GM04504 (cell line): ENCODE measurements around the gene SNAP25.

Experiments used
- DNase-seq: peaks from one replicate; pipeline ENCODE4 v3.0.0-alpha.2; 2012; ENCODE audit warnings: low read depth

The SNAP25 gene

DNA sequence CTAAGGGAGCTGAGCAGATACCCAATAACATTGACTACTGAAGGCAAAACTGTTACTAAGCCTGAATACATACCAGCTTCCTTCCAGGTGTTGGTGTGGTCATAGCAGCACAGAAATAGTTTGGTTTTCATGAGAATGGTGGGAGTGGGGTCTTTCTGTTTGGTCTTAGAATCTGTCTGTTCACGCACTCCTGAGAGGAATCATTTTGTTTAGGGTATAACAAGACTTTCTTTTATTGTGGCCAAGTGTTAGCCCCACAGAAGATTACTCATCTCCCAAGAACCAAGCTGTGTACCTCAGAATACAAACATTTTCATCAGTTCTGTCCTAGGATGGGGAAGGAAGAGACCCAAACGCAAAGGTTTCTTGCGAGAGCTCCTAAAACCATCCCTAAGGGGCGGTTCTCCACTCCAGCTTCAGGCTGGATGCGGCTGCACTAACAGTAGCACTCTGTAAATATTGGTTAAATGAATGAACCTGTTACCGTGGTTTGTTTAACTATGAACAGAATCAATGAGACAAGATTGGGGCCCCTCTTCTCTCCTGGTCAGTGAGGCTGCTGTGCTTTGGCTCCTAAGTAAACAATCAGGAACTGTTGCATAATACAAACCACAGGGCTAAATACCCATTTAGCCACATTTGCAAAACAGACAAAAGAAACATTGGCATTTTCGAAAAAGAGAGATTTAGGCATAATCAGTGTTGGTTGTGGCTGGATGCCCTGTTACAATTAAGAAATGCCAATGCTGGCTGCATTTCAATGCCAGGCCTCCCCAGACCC is 44.9 kb downstream of the SNAP25 start:
- DNase-seq = no peak

GRCh38 chr20:10264166-10264558 is 45.5 kb downstream of the SNAP25 start:
- DNase-seq = no peak

GRCh38 chr20:10268636-10269035 is 50.0 kb downstream of the SNAP25 start:
- DNase-seq = no peak

DNA sequence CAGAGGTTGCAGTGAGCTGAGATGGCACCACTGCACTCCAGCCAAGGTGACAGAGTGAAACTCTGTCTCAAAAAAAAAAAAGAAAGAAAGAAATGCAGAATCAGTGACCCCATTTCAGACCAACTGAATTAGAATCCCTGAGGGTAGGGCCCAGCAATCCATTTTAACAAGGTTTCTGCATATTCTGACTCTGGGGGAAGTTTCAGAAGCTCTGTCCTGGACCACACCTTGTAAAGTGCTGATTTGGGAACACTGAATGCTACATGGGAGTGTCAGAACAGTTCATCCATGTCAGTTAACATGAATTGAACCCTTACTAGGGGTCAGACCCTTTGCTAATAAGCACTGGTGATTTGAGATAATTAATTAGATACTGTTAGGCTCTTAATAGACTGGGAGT is 52.0 kb downstream of the SNAP25 start:
- no peak for DNase-seq

DNA sequence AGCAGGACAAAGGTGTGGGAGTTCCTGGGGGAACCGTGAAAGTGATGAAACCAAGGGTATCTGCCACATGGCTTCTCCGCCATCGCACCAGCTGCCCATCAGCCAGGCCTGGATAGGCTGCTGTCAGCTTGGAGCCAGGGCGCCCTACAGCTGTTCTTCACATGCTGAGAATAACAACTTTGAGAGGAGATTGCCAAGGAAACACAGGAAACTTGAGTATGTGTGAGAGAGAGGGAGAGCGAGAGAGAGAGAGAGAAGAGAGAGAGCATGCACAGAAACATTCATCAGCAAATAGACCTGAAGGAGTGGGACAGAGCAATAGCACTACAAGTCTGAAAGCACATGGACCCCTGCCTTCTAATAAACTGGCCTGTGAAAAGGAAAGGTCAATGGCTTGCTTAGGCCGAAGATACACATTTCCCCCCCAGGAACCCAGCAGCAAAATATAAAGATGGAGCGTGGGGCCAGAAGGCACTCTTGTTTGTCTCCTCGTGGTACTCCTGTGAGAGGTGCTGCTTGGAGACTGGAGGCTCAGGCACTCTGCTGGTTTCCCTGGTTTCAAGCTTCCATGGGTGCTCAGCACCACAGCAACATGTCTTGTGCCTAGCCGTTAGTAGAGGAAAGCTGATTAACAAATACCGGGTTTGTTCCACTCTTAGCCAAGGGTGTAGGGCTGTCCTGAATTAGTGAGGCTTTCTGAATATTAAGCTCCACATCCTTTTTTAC is 53.0 kb downstream of the SNAP25 start:
- DNase-seq = peak; percentile 22

DNA sequence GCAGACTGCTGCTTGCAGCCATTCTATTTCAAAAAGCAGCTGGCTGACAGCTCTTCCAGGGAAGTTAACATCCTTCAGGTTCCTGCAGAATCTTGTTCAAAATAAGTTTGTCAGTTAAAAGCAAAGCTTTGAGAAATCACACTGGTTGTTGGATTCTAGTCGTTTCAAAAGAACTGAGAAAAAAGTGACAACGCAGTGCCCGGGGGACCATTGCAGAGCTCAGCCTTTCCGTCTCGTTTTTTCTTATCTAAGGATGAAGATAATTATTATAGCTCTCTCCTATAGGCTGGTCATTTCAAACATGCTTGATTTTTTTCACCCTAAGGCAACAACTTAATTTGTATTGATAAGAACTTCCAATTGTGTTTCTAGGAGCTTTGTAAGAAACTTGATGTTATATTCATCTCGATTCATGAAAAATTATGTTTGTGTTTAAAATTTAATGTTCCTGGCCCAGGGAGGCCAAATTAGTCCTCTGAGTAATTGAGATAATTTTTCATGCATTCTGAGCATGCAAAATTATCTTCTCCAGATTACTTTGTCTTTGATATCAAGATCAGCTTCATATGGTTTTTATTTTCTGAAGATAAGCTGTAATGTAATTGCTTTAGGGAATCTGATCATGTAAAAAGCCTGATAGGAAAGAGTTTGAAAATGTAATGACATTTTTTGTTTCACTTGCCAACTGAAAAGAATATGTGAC is 58.4 kb downstream of the SNAP25 start:
- no peak for DNase-seq

DNA sequence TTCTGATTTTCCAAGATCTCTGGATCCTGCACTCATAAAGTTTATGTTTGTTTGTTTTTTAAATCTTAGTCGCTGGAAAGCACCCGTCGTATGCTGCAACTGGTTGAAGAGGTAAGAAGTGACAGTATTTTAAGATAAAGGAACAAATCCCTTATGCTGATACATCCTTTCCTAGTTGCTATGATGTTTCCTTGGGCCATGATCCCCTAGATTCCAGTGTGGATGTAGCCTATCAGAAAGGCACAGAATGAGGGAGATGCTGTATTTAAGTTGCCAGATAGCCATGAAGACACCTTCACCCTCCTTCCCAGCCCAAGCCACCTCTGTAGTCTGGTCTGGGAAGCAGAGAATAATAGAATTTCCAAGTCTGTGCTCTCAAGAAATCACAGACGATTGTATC is 59.0 kb downstream of the SNAP25 start:
- no peak for DNase-seq

DNA sequence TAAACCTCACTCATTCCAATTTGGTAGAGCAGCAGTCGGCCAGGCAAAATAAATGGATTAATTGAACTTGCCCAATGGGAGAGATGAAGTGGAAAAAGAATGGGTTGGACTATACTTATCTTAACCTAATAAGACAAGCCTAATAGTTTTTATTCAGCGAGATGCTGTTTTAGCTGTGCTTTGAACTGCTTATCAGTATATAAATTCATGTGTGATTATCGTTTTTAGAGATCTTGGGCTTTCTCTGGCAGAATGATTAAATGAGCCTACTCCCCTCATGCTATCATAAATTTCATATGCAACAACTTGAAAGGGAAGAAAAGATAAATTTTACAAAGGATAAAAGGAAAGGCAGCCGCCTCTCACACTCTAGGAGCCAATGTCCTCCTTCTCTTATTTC is 59.8 kb downstream of the SNAP25 start:
- DNase-seq = no peak

DNA sequence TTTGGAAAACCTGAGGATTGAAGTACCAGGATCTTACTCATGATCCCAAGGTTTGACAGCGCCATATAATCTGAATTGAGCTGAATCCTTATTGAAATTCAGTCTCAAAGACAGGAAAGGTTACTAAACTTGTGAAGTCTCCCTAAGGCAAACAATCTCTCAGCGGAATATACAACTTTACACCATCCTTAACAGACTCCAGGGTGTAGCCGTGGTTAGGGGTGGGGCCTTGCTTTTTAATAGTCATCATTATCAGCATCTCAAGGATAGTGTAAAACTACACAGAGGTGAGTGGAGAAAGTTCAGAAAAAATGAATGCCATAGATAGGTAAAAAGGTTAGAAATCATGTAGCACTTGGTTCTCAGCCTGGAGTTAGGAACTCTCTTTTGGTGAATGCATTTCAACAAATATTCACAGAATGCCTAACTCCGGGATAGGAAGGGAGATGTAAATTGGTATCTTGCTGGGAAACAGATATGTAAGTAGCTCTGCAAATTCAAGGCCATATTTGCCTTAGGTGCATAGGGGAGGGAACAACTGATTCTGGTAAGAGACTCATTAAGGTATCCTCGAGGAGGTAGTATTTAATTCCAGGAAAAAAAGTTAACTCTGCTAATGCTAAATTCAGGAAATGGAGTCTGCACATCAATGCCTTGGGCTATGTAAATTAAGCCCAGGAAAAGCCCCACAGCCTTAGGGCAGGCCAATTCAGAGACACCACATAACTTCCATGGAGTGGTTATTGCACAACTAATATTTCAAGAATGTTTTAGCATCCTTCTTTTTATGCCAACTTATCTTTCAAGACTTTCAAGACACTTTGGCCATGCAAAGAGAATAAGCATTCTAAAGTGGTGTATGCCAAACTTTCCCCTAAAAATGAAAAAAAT is 61.6 kb downstream of the SNAP25 start:
- no peak for DNase-seq

- no peak for DNase-seq
These were observed 63.3 kb downstream of the SNAP25 start for GRCh38 chr20:10281911-10282310.

- peak; percentile 27 for DNase-seq
These were observed 64.4 kb downstream of the SNAP25 start for GRCh38 chr20:10282979-10283456.

DNA sequence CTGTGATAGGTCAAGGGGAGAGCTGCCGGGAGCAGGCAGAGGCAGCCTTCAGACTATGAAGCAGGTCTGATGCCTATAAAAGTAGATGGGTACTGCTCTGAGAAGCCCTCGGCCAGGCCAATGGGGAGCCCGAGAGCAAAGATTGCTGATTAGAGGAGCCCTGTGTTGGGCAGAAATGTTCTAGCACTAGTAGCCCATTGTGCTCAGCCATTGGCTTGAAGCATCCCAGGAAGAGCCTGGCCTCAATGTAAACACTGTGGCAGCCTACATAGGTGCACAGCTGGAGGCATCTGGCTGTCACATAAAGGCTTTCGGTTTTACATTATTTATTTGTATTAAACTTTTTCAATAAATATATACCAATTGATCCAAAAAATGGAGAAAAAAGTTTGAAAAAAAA is 67.7 kb downstream of the SNAP25 start:
- no peak for DNase-seq

GRCh38 chr20:10288421-10288820 is 69.8 kb downstream of the SNAP25 start:
- DNase-seq = no peak

DNA sequence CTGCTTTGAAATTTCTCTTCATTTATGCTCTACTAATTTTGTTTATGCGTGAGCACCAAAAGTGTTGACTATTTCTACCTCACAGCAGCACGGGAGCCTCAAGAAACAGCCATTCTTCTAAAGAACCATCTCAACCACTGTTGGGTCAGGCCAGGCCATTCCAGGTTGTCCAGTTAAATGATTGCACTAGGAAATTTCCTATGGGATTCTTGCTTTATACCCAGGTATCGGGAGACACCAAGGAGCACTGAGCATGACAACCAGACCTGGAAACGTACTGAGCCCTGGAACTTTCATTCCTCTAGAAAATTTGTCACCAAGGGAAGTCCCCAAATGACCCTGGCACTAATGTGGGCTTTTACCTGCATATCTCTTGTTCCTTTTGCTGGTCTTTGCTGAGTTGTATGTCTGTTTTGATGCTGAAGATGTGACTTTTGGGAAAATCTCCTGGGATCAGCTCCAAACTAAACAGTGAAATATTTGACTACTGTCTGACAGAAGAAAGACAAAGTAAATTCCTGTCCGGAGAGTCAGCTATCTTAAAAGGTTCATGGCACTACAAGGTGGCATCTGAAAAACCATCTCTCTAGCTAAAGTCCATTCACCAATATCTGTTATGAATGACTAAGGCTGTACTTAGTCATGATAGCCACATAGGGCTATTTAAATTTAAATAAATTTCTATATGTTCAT is 70.5 kb downstream of the SNAP25 start:
- DNase-seq = no peak

GRCh38 chr20:10291568-10292248 is 73.1 kb downstream of the SNAP25 start:
- DNase-seq = no peak

DNA sequence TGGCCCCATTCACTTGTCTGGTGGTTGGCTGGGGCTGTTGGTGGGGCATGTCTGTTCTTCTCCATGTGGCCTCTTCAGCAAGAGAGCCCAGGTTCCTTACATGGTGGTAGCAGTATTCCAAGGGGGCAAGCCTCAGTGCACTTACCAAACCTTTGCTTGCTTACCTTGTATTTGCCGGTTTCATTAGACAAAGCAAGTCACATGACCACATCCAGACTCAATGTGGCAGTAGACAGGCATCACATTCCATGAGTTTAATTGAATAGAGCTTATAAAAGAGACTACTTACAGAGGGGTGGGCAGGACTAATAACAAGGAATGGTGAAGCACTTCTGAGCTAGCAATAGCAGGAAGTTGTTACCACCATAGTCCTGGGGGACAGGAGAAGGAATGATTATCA is 78.6 kb downstream of the SNAP25 start:
- no peak for DNase-seq

DNA sequence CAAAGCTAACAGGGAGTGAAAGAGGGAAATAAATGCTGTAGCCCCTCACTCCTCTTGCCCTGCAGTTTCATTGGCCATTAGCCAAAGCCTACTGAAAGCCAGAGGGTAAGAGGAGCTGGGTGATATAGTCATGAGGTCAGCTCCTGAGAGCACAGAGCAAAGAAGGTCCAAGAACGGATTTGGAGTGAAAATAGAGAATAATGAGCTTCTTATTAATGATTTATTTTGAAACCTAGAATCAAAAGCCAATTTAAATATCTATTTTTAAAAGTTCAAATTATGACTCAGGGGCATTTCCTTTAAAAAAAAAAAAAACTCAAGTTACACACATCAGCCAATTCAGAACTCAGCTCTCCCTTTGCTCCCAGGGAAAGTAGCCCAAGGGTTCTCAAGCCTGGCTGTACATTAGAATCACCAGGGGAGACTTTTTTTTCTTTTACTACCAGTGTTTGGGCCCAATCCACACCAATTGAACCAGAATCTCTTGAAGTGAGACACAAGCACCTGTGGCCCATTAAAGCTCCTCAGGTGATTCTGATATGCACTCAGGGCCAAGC is 79.1 kb downstream of the SNAP25 start:
- no peak for DNase-seq

DNA sequence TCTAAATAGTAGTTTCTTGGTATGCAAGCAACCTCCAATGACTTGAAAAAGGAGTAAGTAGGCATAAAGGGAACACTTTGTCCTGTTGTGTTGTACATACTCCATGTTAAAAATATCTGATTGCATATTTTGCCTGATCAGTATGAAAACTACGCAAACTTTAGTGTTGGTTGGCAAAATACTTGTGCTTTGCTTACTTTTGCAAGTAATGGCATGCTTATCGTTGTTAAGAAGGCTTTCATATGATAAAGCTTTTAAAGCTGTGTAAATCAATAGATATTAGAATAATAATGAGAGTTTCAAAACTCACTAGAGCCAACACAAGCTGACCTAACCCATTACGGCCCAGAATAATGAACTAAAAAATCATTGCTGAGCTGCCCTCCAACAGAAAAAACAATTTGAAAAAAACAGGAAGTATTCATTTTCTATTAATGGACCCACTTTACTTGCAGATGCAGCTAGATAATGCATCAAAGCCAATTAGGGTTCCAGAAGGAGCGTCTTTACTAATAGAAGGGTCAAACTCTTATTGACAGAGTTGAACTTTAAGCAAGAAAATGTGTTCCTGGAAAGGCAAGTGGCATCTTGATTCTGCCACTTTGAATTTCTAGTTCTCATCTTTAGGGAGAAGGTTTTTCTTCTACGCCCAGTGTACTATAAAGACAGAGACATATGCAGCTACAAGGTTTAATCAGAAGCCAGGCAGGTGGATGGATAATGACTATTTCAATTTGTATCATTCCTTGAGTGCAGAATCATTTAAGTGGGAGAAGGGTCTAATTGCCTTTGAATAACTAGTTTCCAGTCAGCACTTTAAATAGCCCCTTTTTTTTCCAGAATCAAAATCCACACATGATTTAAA is 82.2 kb downstream of the SNAP25 start:
- no peak for DNase-seq

DNA sequence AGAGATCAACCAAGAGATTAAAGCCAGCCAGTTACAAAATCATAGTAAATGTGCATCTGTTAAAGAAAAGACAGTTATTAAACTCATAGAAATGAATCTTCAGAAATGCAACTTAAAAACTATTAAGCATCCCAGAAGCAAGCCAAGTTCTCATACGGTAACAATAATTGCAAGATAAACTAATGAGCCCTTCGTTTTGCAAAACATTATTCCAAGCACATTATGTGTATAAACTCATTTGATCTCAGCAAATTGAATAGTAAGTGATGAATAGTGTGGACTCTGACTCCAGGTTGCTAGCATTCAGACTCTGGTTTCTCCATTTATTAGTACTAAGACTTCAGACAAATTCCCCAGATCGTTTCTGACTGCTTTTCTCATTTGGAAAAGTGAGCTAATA is 85.2 kb downstream of the SNAP25 start:
- DNase-seq = no peak
